AG04449 (cell line): ENCODE measurements around the gene SEMA5B.

Source experiments
- CTCF ChIA-PET: fragments of 350-600 bp; formaldehyde crosslinking; extraction: SDS; loops from one replicate; lab custom pipeline; 2021; ENCODE audit warnings: antibody characterized with exemption; lab: Yijun Ruan, JAX
- POLR2A ChIA-PET: fragments of 400-600, 350-600 bp; formaldehyde crosslinking; extraction: SDS; loops from one replicate; lab custom pipeline; 2020; ENCODE audit warnings: antibody characterized with exemption, inconsistent platforms; lab: Yijun Ruan, JAX
- DNase-seq: peaks from one replicate; pipeline ENCODE4 v3.0.0-alpha.2; 2010; ENCODE audit warnings: low read depth, low spot score
- H3K4me3 ChIP-seq: 2 replicates; pipeline ENCODE4 v1.5.1; 2011; ENCODE audit warnings: low read depth, mild to moderate bottlenecking, control low read depth, low read length
- CTCF ChIP-seq: IDR thresholded peaks from one replicate; pipeline ENCODE4 v1.5.1; 2011; ENCODE audit warnings: mild to moderate bottlenecking, moderate library complexity, low read length, control low read depth, inconsistent platforms; ENCODE audit not compliant: insufficient read depth; ENCODE audit errors: missing control alignments

The SEMA5B gene

GRCh38 chr3:123027292-123028232 lies at the start of gene SEMA5B:
Gene SEMA5B (minus strand): TSS chr3:123027763. CDS start chr3:122961263, 66,500 bp downstream.
- no peak for DNase-seq
- peak; percentile 26 for TF ChIP-seq CTCF
- CTCF ChIA-PET, result interaction anchor here (0.5 to 8.0 kb wide), 13 partner anchors 11 to 1481 kb away, joined by 3 to 97 read pairs (median 5); partner anchors contain the start of genes PDIA5 and POLQ
- peak within 1 kb of the TSS; percentile 45 for H3K4me3 ChIP-seq
- POLR2A ChIA-PET, result no interaction called here

- DNase-seq, result no peak
- no peak for TF ChIP-seq CTCF
- ChIA-PET CTCF (no interaction called here), POLR2A (interaction anchor here (0.5 to 2.4 kb wide), 2 partner anchors 10 to 456 kb away, joined by 3 to 8 read pairs; partner anchors contain the start of gene PDIA5)
- H3K4me3 ChIP-seq, result no peak overlapping the region
Observed at GRCh38 chr3:123076496-123077418, 49.2 kb upstream of the SEMA5B start.

- no peak for DNase-seq
- H3K4me3 ChIP-seq, result no peak overlapping the region
- POLR2A ChIA-PET, result interaction anchor here (2.4 kb wide), 1 partner anchor 9 kb away, joined by 8 read pairs; the partner anchor contains the start of gene PDIA5
- CTCF ChIA-PET, result no interaction called here
- no peak for TF ChIP-seq CTCF
Observed at GRCh38 chr3:123076112-123076495, 48.5 kb upstream of the SEMA5B start.

GRCh38 chr3:123075359-123075758 lies 47.8 kb upstream of the SEMA5B start:
- DNase-seq, result no peak
- ChIA-PET CTCF (no interaction called here), POLR2A (interaction anchor here (2.4 kb wide), 1 partner anchor 8 kb away, joined by 8 read pairs; the partner anchor contains the start of gene PDIA5)
- H3K4me3 ChIP-seq, result no peak overlapping the region
- no peak for TF ChIP-seq CTCF

GRCh38 chr3:123072564-123072963 lies 45.0 kb upstream of the SEMA5B start:
- H3K4me3 ChIP-seq, result no peak overlapping the region
- ChIA-PET POLR2A (interaction anchor here (0.6 kb wide), 1 partner anchor 14 kb away, joined by 3 read pairs; no protein-coding TSS in a partner anchor), CTCF (no interaction called here)
- no peak for DNase-seq
- TF ChIP-seq CTCF, result no peak
